ENCODE measurements around the gene MT1H.

Gene MT1H

GRCh38 chr16:56647641-56648431 lies 21.8 kb upstream of the MT1H start:
- TF ChIP-seq CTCF (IDR thresholded peaks at IDR 0.05; ENCODE audit: low read depth, low read length), result no peak
- H3K4me3 ChIP-seq (ENCODE audit: low read depth, low read length), result no peak overlapping the region

GRCh38 chr16:56649271-56649670 lies 20.3 kb upstream of the MT1H start:
- TF ChIP-seq CTCF (IDR thresholded peaks at IDR 0.05; ENCODE audit: low read depth, low read length), result no peak
- H3K4me3 ChIP-seq (ENCODE audit: low read depth, low read length), result no peak overlapping the region

- H3K4me3 ChIP-seq (ENCODE audit: low read depth, low read length), result no peak overlapping the region
- no peak for TF ChIP-seq CTCF (IDR thresholded peaks at IDR 0.05; ENCODE audit: low read depth, low read length)
Measured at GRCh38 chr16:56649820-56650219, 19.8 kb upstream of the MT1H start.

- TF ChIP-seq CTCF (IDR thresholded peaks at IDR 0.05; ENCODE audit: low read depth, low read length), result no peak
- H3K4me3 ChIP-seq (ENCODE audit: low read depth, low read length), result no peak within 1 kb of the TSS
Measured at GRCh38 chr16:56651586-56651985, 18.0 kb upstream of the MT1H start, which contains the start of gene MT1B. Gene MT1B, plus strand, starts transcription at chr16:56651886. Its CDS starts 68 bp downstream, at chr16:56651954.

- no peak for TF ChIP-seq CTCF (IDR thresholded peaks at IDR 0.05; ENCODE audit: low read depth, low read length)
- H3K4me3 ChIP-seq (ENCODE audit: low read depth, low read length), result no peak overlapping the region
Measured at GRCh38 chr16:56652600-56652999, 17.0 kb upstream of the MT1H start.

GRCh38 chr16:56653218-56653617 lies 16.4 kb upstream of the MT1H start:
- no peak overlapping the region for H3K4me3 ChIP-seq (ENCODE audit: low read depth, low read length)
- TF ChIP-seq CTCF (IDR thresholded peaks at IDR 0.05; ENCODE audit: low read depth, low read length), result no peak

GRCh38 chr16:56657555-56658326 lies 11.9 kb upstream of the MT1H start, which contains the start of gene MT1F:
Gene MT1F, plus strand, starts transcription at chr16:56657959. Its CDS starts 100 bp downstream, at chr16:56658059.
- no peak for TF ChIP-seq CTCF (IDR thresholded peaks at IDR 0.05; ENCODE audit: low read depth, low read length)
- H3K4me3 ChIP-seq (ENCODE audit: low read depth, low read length), result no peak within 1 kb of the TSS

Data from WI38 (cell line).